G401.6 (cell line): ENCODE results near the gene USH1G.
A peak's percentile ranks its signal among the peaks of the same experiment; 100 is the strongest.
"Not testable (repeated sequence)": the region's sequence is repeated elsewhere in the genome, so short reads cannot be mapped to it uniquely, and the experiment has no call there.

Experiments
- FAIRE-seq: peaks from 2 replicates; lab custom pipeline; 2012; peaks lifted over from hg19 to GRCh38; lab: Jason Lieb, UNC

Gene USH1G

DNA sequence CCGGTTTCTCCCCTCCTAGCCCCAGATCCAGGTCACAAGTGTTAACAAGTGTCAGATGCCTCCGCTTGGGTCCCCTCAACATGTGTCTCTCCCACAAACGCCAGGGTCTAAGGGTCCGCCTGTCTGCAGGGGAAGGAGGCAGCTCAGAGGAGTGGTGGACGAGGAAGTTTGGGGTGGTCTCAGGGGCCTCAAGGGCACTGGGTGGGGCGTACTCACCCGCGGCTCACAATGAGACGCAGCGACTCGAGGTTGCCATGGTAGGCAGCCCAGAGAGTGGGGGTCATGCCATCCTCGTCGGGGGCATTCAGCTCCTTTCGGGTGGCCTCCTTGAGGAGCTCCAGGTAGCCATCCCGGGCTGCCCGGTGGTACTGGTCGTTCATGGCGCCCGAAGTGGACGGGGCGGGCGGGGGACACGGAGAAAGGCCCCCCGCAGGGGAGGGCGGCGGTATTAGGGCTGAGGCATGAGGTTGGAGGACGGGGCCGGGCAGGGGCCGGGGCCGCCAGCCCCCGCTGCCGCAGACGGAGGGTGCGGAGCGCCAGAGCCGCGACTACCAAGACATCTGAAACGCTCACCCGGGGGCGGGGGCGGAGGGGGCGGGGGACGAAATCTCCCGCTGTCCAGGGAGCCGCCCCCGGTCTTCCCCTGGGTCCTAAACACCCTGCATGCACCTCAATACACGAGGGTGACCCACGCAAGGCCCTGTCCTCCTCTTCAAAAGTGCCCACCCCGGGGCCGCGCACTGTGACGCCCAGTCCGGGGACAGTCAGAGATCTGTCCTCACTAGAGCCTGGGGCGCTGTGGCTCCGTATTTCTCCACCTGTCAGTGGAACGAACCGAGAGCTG, at the start of gene USH1G:
USH1G (minus strand) TSS at position 562 of the 844 bp plus-strand sequence; CDS start at position 380, 182 bp downstream.
- FAIRE-seq = no peak

GRCh38 chr17:74972107-74972972, 49.3 kb upstream of the USH1G start, which contains the start of gene HID1:
Gene HID1, minus strand, starts transcription at chr17:74972759. Its CDS starts 103 bp downstream, at chr17:74972656.
- FAIRE-seq = no peak

DNA sequence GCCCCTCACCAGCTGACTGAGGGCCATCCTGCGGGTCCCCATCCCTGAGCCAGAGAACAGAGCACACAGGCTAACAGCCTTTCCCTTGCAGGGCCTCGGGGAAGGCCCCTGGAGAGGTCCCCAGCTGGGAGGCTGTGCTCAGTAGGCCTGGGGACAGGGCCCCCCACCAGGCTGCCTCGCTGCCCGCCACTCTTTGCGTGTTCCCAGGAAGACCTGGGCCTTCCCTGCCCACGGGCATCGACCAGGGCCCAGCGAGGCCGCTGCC, 48.7 kb upstream of the USH1G start:
- FAIRE-seq = no peak

- FAIRE-seq = no peak
Measured at GRCh38 chr17:74971069-74971841, 48.2 kb upstream of the USH1G start.

DNA sequence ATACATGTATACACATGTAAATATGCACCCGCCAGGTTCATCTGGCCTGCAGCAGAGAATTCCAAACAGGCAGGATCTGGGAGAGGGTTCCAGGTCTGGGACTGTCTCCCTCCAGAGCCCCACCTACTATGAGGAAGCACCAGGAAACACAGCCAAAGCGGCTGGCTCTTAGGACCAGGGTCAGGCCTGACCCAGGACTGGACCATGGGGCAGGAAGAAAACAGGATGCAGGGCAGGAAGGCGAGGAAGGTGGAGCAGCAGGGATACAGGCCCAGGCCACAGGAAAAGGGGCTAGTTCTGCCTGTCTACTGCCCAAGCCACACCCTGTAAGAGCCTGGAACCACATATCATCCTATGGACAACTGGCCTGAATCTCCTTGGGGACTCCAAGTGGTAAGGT, 47.3 kb upstream of the USH1G start:
- FAIRE-seq = no peak

- not testable (repeated sequence) for FAIRE-seq
Measured at GRCh38 chr17:74969501-74969900, 46.4 kb upstream of the USH1G start.

GRCh38 chr17:74968361-74968780, 45.3 kb upstream of the USH1G start:
- FAIRE-seq = no peak

- FAIRE-seq = no peak
Measured at GRCh38 chr17:74964988-74965622, 42.0 kb upstream of the USH1G start.

DNA sequence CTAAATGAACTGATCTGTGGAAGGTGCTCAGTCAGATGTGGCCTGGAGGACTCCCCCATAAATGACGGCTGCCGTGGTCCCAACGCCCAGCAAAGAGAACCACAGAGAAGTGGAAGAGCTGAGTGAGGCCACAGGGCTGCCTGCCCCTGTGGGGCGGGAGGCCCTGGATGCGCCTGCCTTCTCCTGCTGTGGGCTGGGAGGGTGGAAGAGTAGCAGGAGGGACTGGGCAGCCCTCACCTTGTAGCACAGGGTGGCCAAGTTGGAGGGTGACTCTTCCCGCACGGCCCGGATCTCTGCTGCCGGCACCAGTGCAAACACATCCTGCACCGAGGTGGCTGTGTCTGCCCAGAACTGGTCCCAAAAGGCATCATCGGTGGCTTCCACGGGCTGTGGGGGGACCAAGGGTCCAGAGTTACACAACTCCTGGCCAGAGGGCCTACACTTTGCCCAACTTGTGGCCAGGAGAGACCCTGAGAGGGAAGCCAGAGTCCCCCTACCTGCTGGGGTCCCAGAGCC, 41.2 kb upstream of the USH1G start:
- FAIRE-seq = no peak

DNA sequence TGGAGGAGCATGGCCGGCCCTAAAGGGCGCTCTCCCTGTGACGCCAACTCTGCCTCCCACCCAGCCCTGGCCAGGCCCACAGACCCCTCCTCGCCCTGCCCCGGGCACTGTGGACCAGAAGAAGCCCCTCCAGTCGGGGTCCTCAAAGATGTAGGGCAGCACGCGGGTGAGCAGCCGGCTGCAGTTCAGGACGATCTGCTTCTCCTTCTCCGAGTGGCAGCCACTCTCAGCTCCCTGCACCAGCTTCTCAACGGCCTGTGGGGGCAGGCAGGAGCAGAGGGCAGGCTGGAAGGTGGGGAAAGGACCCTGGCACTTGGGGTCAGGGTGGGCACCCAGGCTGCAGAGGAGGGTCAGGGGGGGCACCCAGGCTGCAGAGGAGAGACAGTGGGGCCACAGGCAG, 40.6 kb upstream of the USH1G start:
- FAIRE-seq = no peak

- FAIRE-seq = no peak
Measured at GRCh38 chr17:74962622-74963394, 39.8 kb upstream of the USH1G start.

- FAIRE-seq = peak; percentile 92
Measured at GRCh38 chr17:74961657-74962350, 38.7 kb upstream of the USH1G start.

DNA sequence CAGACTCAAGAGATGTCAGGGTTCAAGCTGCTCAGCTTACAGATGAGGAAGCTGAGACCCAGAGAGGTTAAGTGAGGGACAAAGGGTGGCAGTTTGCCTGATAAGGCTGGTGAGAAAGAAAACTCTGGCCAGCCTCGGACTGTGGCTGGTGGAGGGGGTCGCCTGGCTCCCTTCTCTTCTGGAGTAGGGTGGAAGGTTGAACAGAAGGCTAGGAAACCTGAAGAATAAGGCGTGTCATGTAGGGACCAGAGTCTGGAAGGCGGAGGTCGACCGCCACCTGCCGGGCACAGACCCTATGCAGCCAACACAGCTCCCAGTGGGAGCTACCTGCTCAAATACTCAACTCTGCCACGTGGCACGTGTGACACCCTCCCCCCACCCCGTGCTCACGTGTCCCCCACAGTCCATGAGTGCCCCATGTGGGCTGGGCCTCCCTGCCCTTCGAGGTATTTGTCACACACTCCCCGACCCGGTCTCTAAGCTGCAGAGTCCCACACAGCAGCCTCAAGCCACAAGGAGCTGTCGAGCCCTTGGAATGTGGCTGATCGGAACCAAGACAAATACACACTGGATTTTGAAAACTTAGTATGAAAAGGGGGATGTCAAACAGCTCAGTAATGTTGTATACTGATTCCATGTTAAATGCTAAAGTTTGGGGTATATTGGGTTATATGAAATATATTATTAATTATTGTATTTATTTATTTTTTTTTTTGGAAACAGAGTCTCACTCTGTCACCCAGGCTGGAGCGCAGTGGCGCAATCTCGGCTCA, 37.7 kb upstream of the USH1G start:
- peak; percentile 79 for FAIRE-seq

DNA sequence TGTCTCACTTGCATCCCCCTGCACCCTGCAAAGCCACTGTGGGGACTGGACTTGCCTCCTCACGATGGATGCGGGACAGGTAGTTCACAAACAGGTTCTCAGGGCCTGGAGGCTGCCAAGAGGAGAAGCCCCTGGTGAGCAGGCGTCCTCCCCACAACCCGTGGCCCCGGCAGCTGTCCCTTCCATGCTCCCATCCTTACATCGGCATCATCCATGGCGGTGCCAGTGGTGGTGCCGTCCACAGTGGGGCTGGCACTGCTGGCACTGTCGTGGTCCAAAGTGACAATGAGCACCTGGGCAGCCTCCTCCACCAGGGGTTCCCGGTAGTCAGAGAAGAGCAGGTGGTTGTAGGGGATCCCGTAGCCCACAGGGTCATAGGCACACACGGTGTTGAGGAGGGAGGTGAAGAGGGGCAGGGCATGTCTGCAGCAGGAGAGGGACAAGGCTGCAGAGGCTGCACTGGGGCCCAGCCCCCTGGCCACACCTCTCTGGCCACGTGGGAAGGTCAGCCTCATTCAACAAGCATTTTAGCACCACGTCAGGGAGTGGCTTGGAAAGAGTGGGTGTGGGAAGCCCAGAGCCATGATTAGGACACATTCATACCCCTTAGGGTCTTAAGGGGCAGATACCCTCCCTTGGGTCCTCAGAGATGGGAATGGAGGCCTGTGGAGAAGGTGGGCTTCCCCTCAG, 36.9 kb upstream of the USH1G start:
- FAIRE-seq = peak; percentile 15

GRCh38 chr17:74957935-74958740, 35.1 kb upstream of the USH1G start:
- peak; percentile 87 for FAIRE-seq

GRCh38 chr17:74956093-74956492, 33.0 kb upstream of the USH1G start:
- FAIRE-seq = no peak

DNA sequence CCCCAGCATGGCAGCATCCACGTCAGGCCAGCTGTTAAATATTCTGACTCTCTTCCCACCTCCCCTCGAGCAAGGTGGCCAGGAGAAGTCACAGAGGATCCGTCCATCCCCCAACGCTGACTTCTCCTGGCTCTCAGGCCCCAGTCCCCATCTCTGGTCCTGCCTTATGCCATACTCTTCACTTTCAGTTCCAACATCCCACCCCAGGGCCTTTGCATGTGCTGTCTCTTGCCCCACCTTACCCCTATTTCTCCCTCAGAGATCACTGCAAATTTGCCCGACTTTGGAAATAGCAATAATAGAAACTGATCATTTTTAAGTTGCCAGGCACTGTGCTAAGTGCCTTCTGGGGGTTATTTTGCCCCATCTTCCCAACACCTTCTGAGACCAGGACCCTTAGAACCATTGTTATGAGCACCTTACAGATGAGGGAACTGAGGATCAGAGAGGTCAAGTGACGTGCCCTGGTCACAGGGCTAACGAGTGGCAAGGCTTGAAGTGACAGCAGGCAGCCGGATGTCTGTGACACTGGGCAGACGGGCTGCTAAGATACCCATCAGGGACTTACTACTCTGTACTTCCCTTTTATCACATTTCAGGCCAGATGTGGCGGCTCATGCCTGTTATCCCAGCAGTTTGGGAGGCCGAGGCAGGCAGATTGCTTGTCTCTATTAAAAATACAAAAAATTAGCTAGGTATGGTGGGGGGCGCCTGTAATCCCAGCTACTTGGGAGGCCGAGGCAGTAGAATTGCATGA, 31.8 kb upstream of the USH1G start:
- FAIRE-seq = no peak
